Measurements from ENCODE around the gene FREM1.

The FREM1 gene

GRCh38 chr9:14907360-14907685 lies 2.9 kb downstream of the FREM1 start:
- Histone ChIP-seq H3K27ac (ENCODE audit: low read depth, low read length) (no peak overlapping the region), H3K9ac (ENCODE audit: low read length) (no peak overlapping the region), H3K36me3 (ENCODE audit: low read length) (no peaks in the 10 kb centered on the region), H4K20me1 (ENCODE audit: low read depth, low read length) (no peaks in the 10 kb centered on the region), H3K4me3 (ENCODE audit: insufficient read depth, low read length, poor library complexity, severe bottlenecking) (no peak overlapping the region), H3K79me2 (ENCODE audit: insufficient read depth, low read length) (no peaks in the 10 kb centered on the region), H3K27me3 (ENCODE audit: low read length) (no peaks in the 10 kb centered on the region), H3F3A (ENCODE audit: insufficient read depth) (no peaks in the 10 kb centered on the region), H3K9me3 (ENCODE audit: insufficient read depth, low read length) (no peaks in the 10 kb centered on the region), H3K9me2 (replicated peaks; ENCODE audit: insufficient read depth, low read length) (no peaks in the 10 kb centered on the region), H2AFZ (ENCODE audit: low read depth, low read length, severe bottlenecking) (no peak overlapping the region), H3K4me2 (ENCODE audit: low read depth, low read length, poor library complexity, severe bottlenecking) (no peak overlapping the region)
- TF ChIP-seq EZH2phosphoT487 (conservative IDR thresholded peaks at IDR 0.05; ENCODE audit: low read length) = no peak
- TF ChIP-seq, protein P1, sequence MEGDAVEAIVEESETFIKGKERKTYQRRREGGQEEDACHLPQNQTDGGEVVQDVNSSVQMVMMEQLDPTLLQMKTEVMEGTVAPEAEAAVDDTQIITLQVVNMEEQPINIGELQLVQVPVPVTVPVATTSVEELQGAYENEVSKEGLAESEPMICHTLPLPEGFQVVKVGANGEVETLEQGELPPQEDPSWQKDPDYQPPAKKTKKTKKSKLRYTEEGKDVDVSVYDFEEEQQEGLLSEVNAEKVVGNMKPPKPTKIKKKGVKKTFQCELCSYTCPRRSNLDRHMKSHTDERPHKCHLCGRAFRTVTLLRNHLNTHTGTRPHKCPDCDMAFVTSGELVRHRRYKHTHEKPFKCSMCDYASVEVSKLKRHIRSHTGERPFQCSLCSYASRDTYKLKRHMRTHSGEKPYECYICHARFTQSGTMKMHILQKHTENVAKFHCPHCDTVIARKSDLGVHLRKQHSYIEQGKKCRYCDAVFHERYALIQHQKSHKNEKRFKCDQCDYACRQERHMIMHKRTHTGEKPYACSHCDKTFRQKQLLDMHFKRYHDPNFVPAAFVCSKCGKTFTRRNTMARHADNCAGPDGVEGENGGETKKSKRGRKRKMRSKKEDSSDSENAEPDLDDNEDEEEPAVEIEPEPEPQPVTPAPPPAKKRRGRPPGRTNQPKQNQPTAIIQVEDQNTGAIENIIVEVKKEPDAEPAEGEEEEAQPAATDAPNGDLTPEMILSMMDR (IDR thresholded peaks at IDR 0.05; ENCODE audit: insufficient read depth, low read length, poor library complexity, severe bottlenecking) = no peak

DNA sequence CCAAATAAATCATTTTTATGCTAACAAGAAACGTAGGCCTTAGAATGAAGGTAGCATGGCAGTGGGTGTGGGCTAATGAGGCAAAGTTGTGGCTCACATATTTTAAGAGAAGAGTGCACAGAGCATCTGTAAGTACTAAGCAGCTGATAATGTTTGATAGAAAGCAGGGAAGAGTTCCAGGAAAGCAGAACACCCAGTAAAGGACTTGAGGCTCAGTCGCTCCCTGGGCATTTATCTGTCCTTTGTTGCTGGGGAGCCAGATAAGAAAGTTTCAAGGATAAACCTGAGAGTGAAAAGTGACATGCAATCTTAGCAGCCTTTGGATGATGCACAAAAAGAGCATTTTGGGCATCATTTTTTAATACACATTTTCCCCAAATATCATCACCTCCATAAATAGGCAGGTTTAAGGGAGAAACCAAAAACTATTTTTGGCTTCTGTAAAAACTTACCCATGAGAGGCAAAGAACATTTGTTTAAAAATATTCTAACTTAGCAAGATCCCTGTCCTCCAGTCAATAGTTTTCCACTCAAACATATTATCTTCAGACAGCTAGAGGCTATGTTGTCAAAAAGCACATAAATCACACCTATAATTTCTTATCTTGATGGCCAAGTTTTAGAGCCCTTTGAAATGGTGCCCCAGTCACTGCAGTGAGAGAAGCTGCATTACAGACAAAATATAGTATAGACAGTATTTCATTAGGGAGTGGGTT lies 3.4 kb downstream of the FREM1 start:
- Histone ChIP-seq H3K9me3 (ENCODE audit: insufficient read depth, low read length) (no peaks in the 10 kb centered on the region), H3K36me3 (ENCODE audit: low read length) (no peaks in the 10 kb centered on the region), H3K79me2 (ENCODE audit: insufficient read depth, low read length) (no peaks in the 10 kb centered on the region), H3F3A (ENCODE audit: insufficient read depth) (no peaks in the 10 kb centered on the region), H3K4me3 (ENCODE audit: insufficient read depth, low read length, poor library complexity, severe bottlenecking) (no peak overlapping the region), H3K4me2 (ENCODE audit: low read depth, low read length, poor library complexity, severe bottlenecking) (no peak overlapping the region), H3K9ac (ENCODE audit: low read length) (no peak overlapping the region), H3K9me2 (replicated peaks; ENCODE audit: insufficient read depth, low read length) (no peaks in the 10 kb centered on the region), H4K20me1 (ENCODE audit: low read depth, low read length) (no peaks in the 10 kb centered on the region), H2AFZ (ENCODE audit: low read depth, low read length, severe bottlenecking) (no peak overlapping the region), H3K27me3 (ENCODE audit: low read length) (no peaks in the 10 kb centered on the region), H3K27ac (ENCODE audit: low read depth, low read length) (no peak overlapping the region)
- TF ChIP-seq EZH2phosphoT487 (conservative IDR thresholded peaks at IDR 0.05; ENCODE audit: low read length) = no peak
- TF ChIP-seq, protein P1 (IDR thresholded peaks at IDR 0.05; ENCODE audit: insufficient read depth, low read length, poor library complexity, severe bottlenecking) = no peak

- H3K79me2 ChIP-seq (ENCODE audit: insufficient read depth, low read length) = no peaks in the 10 kb centered on the region
- no peak overlapping the region for H3K27ac ChIP-seq (ENCODE audit: low read depth, low read length)
- no peak for TF ChIP-seq EZH2phosphoT487 (conservative IDR thresholded peaks at IDR 0.05; ENCODE audit: low read length)
- TF ChIP-seq, protein P1 (IDR thresholded peaks at IDR 0.05; ENCODE audit: insufficient read depth, low read length, poor library complexity, severe bottlenecking) = no peak
- H3F3A ChIP-seq (ENCODE audit: insufficient read depth) = no peaks in the 10 kb centered on the region
- no peak overlapping the region for H3K4me2 ChIP-seq (ENCODE audit: low read depth, low read length, poor library complexity, severe bottlenecking)
- H3K9me3 ChIP-seq (ENCODE audit: insufficient read depth, low read length) = no peaks in the 10 kb centered on the region
- no peaks in the 10 kb centered on the region for H3K36me3 ChIP-seq (ENCODE audit: low read length)
- H3K4me3 ChIP-seq (ENCODE audit: insufficient read depth, low read length, poor library complexity, severe bottlenecking) = no peak overlapping the region
- no peaks in the 10 kb centered on the region for H4K20me1 ChIP-seq (ENCODE audit: low read depth, low read length)
- H2AFZ ChIP-seq (ENCODE audit: low read depth, low read length, severe bottlenecking) = no peak overlapping the region
- H3K9me2 ChIP-seq (replicated peaks; ENCODE audit: insufficient read depth, low read length) = no peaks in the 10 kb centered on the region
- H3K27me3 ChIP-seq (ENCODE audit: low read length) = no peaks in the 10 kb centered on the region
- no peak overlapping the region for H3K9ac ChIP-seq (ENCODE audit: low read length)
These were observed 4.2 kb downstream of the FREM1 start for GRCh38 chr9:14906000-14906399.

All from SU-DHL-6 (cell line).